MCF 10A (cell line): ENCODE data around the gene OTUD7B. TPM values are rescaled to one million over a fixed set of nuclear protein-coding genes. Genes with fewer than 3 reads are reported as not detected.

Source experiments
- BruUV-seq: library from RNA; stranded (reverse); fragments of 400-500 nt; replicated peaks from 2 replicates; lab custom pipeline; 2021; lab: Mats Ljungman, UMichigan
- CTCF ChIA-PET: fragments of 300-600 bp; sonication (Branson Sonifier 250); formaldehyde crosslinking; extraction: SDS; loops from one replicate; lab custom pipeline; 2021; ENCODE audit warnings: antibody characterized with exemption, inconsistent platforms; lab: Yijun Ruan, JAX
- POLR2A ChIA-PET: fragments of 300-600, 350-650 bp; sonication (Branson Sonifier 250); formaldehyde crosslinking; extraction: SDS; loops from one replicate; lab custom pipeline; 2020; ENCODE audit warnings: antibody characterized with exemption, inconsistent platforms; lab: Yijun Ruan, JAX
- DNase-seq: peaks from one replicate; pipeline ENCODE4 v3.0.0-alpha.2; 2018; ENCODE audit not compliant: unreplicated experiment
- H3K27ac Mint-ChIP-seq: one replicate; pipeline ENCODE4 v1.8.0; 2022; ENCODE audit warnings: mild to moderate bottlenecking, low read depth, mixed read lengths; ENCODE audit not compliant: unreplicated experiment
- H3K27me3 Mint-ChIP-seq: one replicate; pipeline ENCODE4 v1.8.0; 2022; ENCODE audit warnings: mixed read lengths; ENCODE audit not compliant: insufficient read depth, unreplicated experiment
- H3K36me3 Mint-ChIP-seq: one replicate; pipeline ENCODE4 v1.8.0; 2022; ENCODE audit warnings: mild to moderate bottlenecking, moderate library complexity, mixed read lengths; ENCODE audit not compliant: insufficient read depth, unreplicated experiment
- H3K4me1 Mint-ChIP-seq: one replicate; pipeline ENCODE4 v1.8.0; 2022; ENCODE audit warnings: mixed read lengths; ENCODE audit not compliant: insufficient read depth, unreplicated experiment
- H3K4me3 Mint-ChIP-seq: one replicate; pipeline ENCODE4 v1.8.0; 2022; ENCODE audit warnings: mild to moderate bottlenecking, moderate library complexity, mixed read lengths; ENCODE audit not compliant: unreplicated experiment
- H3K9me3 Mint-ChIP-seq: one replicate; pipeline ENCODE4 v1.8.0; 2022; ENCODE audit warnings: mixed read lengths; ENCODE audit not compliant: unreplicated experiment
- CTCF ChIP-seq: fragments of 200-600 bp; IDR thresholded peaks from one replicate; pipeline ENCODE4 v1.8.0; 2022; ENCODE audit warnings: antibody characterized with exemption, mild to moderate bottlenecking; ENCODE audit not compliant: unreplicated experiment
- intact Hi-C: fragments of 100-400 bp; cut with micrococcal nuclease; formaldehyde crosslinking; loops from 2 replicates; pipeline ENCODE4 v1.14.1; 2022
- total RNA-seq: library from RNA; stranded (reverse); gene quantifications from 2 replicates; pipeline ENCODE4 v1.2.3, GENCODE V29; 2022

Gene OTUD7B
- total RNA-seq, 1 experiment from 2014 or later = 44.3 TPM

DNA sequence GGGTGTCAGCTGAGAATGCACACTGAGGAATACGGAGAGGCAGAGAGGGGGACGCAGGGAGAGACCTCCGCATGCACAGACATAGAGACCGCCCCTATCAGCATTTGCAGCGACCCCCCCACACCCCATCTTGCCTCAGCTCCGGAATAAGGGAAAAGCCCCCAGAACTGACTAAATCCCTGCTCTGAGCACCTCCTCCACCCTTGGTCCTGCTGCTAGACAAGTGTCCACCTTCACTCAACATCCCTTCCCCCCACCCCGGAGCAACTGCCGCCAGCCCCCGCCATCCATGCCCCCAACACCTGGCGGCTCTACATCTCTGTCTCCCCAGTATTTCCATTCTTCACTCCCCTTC lies 93.7 kb downstream of the OTUD7B start:
- Mint-ChIP-seq H3K27me3 (peaks cover 10% of the 10 kb centered on the region), H3K4me3 (no peak overlapping the region), H3K9me3 (no peaks in the 10 kb centered on the region), H3K27ac (no peak overlapping the region), H3K36me3 (peaks cover 18% of the 10 kb centered on the region), H3K4me1 (peaks cover 12% of the 10 kb centered on the region)
- intact Hi-C loops = no loop called here
- DNase-seq = no peak
- CTCF ChIA-PET = no interaction called here
- BruUV-seq = no TSS peak
- POLR2A ChIA-PET = no interaction called here
- no peak for TF ChIP-seq CTCF

- H3K9me3 Mint-ChIP-seq = no peaks in the 10 kb centered on the region
- no peak overlapping the region for H3K27ac Mint-ChIP-seq
- ChIA-PET POLR2A (interaction anchor here (1.2 to 1.3 kb wide), 2 partner anchors 13 to 28 kb away, joined by 3 read pairs; a partner anchor contains a TSS), CTCF (no interaction called here)
- TF ChIP-seq CTCF = no peak
- intact Hi-C loops = no loop called here
- peaks cover 12% of the 10 kb centered on the region for H3K4me1 Mint-ChIP-seq
- H3K36me3 Mint-ChIP-seq = peaks cover 13% of the 10 kb centered on the region
- BruUV-seq = no TSS peak
- H3K4me3 Mint-ChIP-seq = no peak overlapping the region
- H3K27me3 Mint-ChIP-seq = peaks cover 10% of the 10 kb centered on the region
- no peak for DNase-seq
These were observed 94.2 kb downstream of the OTUD7B start for GRCh38 chr1:149916193-149916897.

DNA sequence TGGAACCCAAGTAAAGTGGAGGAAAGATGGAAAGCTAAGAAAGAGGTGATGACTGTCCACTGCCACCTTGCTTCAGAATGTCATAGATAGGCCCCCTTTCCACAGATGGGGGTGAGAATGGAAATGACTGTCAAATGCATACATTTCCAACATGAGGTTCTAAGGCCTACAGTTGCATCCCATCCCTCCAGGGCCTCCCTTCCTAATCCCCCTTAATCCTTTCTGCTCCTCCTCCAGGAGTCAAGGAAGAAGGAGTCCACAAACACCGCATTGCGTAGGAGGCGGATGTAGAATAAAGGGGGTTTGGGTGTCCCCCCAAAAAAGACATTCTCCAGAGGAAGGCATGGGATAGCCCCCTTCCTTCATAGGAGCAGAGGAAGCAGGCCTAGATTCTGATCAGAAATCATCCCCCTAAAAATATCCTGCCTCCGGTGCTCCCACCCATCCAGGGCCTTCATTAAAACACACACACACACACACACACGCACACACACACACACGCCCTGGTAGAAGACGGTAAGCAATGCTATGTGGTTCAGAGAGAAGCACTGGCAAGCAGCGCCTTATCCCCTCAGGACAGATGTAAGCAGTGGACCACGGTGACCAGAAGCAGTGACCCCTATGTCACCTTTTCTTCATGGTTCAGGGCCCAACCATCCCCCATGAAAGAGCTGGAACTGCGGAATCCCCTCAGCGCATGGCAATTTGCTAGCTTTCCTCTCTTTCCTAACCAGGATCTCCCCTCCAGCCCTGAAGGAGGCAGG lies 94.9 kb downstream of the OTUD7B start:
- peaks cover 12% of the 10 kb centered on the region for H3K36me3 Mint-ChIP-seq
- H3K27me3 Mint-ChIP-seq = peaks cover 10% of the 10 kb centered on the region
- CTCF ChIA-PET = no interaction called here
- TF ChIP-seq CTCF = no peak
- no peak for DNase-seq
- peaks cover 12% of the 10 kb centered on the region for H3K4me1 Mint-ChIP-seq
- no peaks in the 10 kb centered on the region for H3K9me3 Mint-ChIP-seq
- H3K4me3 Mint-ChIP-seq = no peak overlapping the region
- POLR2A ChIA-PET = interaction anchor here (0.6 to 2.0 kb wide), 6 partner anchors 12 to 321 kb away, joined by 3 to 5 read pairs (median 3); partner anchors contain the start of gene SF3B4
- BruUV-seq = no TSS peak
- H3K27ac Mint-ChIP-seq = no peak overlapping the region
- intact Hi-C loops = no loop called here

GRCh38 chr1:149914545-149914944 lies 96.0 kb downstream of the OTUD7B start:
- DNase-seq = no peak
- ChIA-PET CTCF (no interaction called here), POLR2A (interaction anchor here (0.8 to 2.0 kb wide), 4 partner anchors 13 to 96 kb away, joined by 3 to 5 read pairs (median 4); partner anchors contain the start of gene SF3B4)
- intact Hi-C loops = no loop called here
- Mint-ChIP-seq H3K27ac (no peak overlapping the region), H3K27me3 (peaks cover 10% of the 10 kb centered on the region), H3K9me3 (no peaks in the 10 kb centered on the region), H3K4me3 (no peak overlapping the region), H3K36me3 (peaks cover 12% of the 10 kb centered on the region), H3K4me1 (peaks cover 12% of the 10 kb centered on the region)
- no TSS peak for BruUV-seq
- no peak for TF ChIP-seq CTCF
